Measurements from ENCODE around the gene FSTL1.

Gene FSTL1

DNA sequence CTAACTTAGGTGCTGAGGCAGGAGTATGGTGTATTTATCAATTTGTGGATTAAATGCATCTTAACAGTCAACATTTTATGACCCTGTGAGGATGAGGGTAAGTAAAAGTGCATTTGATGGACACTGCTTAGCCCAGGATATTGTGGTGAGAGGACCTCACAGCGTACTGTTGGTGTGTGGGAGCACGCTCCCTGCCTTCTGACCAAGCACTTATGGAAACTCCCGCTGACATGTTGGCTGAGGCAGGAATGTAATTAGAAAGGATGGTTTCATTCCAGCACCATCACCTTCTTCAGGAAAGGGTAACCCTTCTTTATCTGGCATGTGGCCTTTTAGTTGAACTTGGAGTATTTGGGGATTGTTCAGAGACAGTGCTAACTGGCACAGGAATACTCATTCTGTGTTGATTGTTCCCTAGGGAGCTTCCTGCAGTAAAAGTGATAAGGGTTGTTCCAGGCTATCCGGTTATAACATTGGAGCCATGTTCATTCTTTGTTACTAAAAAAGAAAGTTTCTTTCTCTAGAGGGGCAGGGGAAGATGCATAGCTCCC is 11.7 kb upstream of the FSTL1 start:
- DNase-seq = no peak

DNA sequence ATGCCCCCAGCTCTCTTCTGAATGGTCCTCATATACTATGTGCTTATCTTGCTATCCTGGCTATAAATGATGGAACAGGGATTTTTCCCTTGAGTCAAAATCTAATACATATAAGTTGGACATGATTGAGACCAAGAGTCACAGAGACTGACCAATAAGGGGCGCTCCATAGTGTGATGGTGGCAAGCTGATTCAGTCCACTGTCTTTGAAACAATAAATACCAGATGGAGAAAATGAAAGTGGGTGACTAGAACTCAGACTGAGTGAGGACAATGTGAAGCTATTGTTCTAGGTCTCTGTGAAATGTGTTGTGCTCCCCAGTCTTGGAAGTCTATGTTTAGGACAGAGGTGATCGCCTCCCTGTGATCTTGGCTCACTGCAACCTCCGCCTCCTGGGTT is 10.6 kb upstream of the FSTL1 start:
- DNase-seq = no peak

DNA sequence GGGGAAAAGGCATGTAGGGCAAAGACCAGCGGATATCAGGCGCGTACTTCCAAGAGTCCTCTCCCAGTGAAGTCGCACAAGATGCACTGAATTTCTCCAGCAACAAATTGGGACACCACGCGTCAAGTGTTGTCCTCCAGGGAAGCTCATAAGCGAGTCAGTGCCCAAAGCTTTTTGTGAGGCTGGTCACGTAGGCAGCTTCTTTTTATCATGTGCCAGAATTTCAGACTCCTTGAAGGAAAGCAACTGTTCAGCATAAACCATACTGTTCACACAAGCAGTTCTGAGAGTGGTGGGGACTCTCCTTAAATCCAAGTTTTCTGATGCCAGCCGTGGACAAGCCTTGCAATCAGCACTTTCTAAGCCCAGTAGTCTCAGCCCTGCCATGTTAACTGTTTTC is 10.1 kb upstream of the FSTL1 start:
- DNase-seq = no peak

DNA sequence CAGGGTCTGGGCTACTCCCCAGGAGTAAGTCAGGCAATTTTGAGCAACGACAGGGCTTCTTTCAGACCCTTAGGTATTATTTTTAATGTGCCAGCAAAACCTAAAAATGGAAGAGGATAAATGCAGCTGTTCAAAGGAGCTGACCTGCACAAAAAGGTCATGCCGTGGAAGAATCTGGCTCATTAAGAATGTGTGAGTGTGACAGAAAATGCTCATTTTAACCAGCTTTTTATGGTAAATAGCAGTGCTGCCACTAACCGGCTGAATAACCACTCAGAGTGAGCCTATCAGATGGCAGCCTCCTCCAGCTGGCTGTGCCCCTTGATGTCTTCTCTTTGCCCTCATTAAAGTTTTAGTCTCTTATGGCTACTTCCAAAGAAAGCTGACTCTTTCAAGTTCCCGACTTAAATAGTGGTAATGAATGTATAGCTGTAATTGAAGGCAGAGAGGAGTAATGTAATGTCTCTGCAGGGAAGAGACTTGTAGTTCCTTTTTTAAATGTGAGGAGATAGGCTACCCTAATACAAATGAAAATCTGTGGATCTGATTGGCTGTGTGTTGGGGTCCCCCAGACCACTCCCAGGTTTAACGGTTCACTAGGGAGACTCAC is 9.5 kb upstream of the FSTL1 start:
- DNase-seq = no peak

DNA sequence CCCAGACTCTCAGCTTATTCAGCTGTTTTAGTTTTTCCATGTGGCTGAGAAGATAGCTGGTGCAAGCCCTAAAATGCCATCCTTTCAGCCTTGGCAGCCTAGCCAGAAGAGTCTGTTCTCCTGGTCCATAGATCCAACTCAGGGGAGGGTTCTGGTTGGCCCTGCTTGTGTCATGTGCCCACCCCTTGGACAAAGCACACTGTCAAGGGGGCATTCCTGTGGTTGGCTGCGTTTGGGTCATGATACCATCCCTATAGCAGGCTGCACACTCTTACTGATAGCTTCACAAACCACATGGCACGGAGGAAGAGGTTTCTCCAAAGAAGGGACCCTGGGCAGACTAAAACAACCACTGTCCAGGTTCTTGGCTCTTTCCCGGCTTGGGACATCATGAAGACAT is 8.4 kb upstream of the FSTL1 start:
- no peak for DNase-seq

DNA sequence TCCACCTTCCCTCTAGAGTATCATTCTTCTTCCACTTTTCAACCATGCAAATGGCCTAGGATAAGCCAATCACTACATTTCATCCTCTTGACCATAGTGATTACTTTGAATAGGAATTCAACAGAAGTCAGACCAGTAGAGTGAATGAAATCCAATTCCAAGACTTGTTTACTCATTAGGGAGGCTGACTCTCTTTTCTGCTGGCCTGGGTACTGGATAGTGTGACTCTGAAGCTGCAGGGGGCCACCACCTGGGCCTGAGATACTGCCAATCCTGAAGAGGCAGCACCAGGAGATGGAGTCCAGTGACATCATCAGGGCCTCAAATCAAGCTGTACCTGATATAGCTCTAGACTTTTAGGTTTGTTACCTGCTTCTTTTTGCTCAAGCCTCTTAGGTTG is 7.0 kb upstream of the FSTL1 start:
- DNase-seq = no peak

DNA sequence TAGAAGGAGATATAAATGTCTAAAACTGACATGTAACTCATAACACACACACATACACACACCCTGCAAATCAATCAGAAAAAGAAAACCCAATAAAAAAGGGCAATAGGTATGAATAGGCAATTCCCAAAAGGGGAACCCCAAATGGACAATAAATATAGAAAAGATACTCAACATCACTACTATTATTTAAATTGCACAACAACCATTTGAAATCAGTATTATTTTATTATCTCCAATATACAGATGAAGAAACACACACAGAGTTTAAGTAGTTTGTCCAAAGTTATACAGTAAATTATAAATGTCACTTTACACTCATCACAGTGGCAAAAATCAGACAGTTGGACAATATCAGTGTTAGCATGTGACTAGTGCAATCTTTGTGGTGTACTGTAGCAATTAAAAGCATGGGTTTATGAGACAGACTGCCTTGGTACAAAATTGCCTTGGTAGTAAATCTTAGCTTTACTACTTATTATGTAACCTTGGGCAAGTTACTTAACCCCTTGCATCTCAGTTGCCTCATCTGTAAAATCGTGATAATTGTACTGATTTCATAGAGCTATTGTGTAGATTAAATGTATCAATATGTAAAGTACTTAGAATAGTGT is 3.4 kb upstream of the FSTL1 start:
- no peak for DNase-seq

DNA sequence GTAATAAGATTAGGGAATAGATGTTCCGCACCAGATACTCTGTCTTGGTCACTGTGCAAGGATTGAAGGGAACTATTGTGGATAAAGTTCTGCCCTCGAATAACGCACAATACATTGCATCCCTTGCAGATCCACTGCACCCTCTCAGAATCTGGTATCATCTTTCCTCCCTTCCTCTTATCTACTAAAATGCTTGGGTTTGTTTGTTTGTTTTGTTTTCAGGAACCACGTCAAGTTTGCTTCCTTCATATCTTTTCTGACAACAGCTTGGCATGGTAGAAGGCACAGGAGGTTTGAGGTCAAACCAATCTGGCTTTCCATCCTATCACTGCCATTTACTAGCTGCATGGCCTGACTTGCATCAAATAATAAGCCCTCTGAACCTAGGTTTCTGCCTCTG is 2.0 kb upstream of the FSTL1 start:
- DNase-seq = no peak

DNA sequence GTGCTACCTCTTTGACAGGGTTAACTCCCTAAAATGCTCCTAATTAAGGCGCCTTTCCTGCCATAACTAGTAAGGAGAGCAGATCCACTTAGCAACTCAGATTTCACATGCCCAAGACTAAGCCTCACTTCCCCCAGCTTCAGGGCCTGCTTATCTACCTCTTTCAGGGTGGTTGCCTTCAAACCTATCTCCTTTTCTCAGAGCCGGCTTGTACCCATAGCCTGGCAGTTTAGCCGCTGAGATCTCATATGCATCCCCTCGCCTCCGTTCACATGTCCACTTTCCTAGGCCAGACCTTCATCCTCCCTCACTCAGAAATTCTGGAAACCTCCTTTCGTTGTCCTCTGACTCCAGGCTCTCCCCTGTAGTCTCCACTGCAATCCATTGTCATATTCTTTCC is 1.0 kb upstream of the FSTL1 start:
- no peak for DNase-seq

DNA sequence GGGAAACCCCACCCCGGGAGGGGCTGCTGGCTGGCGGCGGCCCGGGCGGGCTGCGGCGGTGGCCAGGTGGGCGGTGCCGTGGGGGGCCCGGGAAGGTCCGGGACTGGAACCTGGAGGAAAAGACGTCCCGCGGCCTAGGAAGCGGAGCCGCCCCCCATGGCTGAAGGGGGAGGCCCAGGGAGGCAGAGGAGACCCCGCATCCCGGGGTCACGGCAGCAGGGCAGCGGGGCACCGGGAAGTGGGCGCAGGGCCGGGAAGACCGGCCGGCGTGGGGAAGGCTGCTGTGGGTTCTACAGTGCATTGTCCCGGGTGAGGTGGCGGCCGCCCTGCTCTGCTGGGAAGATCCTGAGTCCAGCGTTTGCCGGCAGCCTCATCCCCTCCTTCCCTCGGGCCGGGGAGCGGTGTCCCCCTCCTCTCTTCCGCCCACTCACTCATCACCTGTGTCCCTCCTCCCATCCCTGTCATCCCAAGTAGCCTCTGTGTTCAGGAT is 525 bp upstream of the FSTL1 start:
- DNase-seq = no peak

DNA sequence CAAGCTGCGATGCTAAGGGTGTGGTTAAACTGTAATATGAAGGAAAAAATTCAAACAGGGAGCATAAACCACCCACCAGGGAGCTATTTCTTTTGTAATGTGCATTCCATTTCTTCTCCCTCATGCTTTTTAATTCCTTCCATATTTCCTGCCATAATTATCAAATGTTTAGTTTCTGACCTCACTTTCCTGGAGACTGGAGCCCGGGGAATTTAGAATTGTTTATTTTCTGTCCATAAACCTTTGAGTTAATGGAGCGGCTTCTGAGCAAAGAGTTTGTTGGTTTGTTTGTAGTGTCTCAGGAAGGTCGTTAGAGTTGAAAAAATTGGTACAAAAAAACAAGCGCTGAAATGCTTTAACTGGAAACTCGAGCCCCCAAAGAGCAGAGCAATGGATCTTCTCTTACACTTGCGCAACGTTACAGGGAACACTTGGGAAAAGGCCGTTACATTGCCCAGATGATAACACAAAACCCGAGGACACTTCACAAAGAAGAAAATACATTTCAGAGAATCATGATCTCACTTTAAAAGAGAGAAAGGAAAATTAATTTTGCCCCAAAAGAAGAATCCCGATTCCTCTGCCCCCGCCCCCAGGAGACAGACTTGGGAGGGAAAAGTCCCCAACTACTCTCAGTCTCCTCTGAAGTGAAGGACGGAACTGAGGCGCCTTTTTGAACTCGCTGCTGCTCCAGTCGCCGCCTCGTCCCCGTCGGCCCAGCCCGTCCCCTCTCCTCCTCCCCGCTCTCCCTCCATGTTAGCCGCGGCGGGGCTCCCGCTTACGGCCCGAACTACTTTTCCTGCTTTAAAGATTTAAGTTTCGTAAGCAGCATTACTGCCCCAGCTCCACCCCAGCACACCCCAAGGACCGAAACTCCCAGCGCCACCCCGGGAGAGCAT is 842 bp downstream of the FSTL1 start:
- no peak for DNase-seq

DNA sequence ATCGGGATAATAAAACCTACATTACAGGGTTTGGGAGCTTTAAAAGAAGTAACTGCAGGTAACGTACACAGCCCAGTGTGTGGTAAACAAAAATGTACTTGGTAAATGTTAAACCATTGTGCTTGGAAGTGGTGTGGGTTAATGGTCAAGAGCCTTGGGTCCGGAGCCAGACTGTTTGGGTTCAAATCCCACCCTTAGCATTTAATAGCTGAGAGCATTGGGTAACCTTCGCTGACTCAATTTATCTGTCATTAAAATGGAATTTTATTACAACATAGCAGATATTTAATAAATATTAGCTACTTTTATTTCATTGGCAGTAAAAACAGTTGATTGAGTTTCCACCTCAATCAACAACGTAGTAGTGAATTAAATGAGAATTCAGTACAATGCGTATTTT is 1.5 kb downstream of the FSTL1 start:
- no peak for DNase-seq

DNA sequence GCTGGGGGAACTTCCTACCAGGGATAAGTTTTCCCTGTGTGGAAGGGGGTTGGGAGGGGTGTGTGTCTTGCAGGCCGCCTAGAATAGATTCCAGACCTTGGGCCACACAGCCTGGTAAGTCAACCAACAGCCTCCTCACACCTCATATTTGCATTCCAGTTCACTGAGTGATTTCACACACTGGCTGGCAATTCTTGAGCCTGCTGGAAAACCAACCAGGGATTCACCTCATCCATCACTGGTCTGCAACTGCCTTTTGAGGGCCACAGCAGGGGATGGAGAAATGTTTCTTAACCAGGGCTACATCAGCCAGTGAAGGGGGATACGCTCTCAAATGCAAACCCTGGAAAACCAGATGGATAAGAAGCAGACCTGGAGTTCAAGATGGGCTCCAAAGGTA is 2.0 kb downstream of the FSTL1 start:
- DNase-seq = no peak

DNA sequence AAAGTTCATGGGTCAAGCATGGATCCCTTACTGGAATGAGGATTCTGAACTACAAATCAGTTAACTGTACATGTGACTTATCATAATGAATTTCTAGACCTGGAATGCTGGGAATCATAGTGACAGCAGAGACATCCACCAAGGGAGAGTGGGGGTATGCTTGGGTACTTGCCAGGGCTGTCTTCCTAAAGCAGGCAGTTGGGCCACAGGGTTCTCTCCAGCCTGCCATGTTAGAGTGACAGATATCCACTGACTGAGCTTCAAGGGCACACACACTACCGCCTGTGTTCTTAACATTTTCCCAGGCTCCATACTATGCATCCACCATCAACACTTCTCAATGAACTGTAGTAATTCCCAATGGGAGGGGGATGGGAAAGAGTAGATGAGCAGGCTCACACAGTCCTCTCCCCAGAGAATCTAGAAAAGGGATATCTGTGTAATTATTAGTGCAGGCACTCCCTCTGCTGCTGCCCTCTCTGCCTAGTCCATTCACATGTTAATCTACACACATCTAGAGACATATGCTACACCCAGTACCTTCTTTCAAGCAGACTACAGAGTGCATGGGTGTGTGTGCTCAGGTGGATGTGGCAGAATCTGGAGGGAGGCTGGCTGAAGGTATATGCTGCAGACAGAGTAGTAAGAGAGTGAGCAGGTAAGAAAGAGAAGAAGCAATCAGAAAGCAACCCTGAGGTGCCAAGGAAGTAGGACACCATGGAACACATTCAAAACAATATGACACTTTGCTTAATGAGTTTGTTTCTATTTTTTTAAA is 3.7 kb downstream of the FSTL1 start:
- no peak for DNase-seq

DNA sequence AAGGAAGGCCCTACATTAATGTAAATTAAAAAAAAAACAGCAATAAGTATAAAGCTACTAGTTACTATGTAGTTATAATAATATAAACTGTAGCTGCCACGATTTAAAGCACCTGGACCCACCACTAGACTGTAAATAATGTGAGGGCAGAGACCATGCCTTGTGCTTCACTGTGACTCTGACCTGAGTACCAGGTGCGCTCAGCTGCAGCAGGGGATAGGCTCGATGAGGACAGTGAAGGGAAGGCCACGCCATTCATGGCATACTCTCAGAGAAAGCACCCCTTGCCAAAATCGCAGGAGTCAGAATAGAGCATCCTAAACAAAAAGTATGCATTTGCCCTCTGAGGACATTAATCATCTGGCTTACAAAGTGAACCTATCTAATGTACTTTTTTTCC is 5.1 kb downstream of the FSTL1 start:
- no peak for DNase-seq

DNA sequence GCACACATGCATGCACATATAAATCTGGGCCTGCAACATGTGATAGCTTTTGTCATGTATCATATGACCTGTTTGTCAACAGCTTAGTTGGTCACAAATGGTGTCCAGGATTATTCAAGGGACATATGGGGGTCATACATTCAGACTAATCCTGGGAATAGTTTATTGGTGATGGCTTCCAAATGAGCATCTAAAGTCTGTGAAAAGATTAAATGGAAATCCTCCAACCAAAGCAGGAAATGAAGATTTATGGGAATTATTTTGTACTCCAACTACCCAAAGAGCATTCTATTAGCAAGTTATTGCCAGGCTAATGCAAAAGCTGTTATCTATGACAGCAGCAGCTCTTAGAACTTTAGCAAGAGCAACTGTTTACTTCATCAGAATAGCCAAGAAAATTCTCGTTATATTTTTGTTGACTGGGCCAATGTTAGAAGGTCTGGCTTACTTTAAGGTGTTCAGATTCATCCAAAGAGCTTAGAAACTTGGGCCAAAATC is 7.1 kb downstream of the FSTL1 start:
- no peak for DNase-seq

DNA sequence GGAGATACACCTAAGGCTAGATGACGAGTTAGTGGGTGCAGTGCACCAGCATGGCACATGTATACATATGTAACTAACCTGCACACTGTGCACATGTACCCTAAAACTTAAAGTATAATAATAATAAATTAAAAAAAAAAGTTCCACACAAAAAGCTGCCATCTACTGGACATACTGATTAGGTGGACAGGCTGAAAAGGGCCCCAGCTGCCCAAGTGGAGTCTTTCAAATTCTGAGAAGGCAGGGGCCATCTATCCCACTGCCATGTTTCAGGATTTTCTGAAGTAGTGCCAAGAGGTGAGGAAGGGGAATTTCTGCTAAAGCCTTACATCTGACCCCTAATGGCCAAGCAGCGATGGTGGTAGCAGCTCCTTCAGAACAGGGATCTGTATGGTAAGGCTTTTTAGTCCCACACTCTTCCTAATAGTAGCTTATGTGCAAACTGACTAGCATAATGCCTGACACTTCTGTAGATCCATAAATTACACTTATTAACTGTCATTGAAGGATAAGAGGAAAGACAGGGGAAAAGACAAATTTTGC is 7.7 kb downstream of the FSTL1 start:
- DNase-seq = no peak

DNA sequence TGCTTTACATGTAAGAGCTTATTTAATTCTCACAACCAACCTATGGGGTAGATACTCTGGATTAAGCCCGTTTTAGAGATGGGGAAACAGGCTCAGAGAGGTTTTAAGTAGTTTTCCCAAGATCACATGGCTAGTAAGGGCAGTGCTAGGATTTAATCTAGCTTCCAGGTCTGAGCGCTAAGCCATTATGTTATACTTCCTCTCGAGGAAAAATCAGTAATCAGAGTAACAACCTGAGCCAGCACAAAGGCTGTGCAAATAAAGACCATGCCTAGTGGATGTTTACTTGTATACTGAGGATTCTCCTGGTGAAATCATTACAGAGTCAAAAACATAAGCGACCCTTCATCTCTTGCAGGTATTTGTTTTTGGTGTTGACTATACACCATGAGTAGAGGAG is 9.0 kb downstream of the FSTL1 start:
- no peak for DNase-seq

DNA sequence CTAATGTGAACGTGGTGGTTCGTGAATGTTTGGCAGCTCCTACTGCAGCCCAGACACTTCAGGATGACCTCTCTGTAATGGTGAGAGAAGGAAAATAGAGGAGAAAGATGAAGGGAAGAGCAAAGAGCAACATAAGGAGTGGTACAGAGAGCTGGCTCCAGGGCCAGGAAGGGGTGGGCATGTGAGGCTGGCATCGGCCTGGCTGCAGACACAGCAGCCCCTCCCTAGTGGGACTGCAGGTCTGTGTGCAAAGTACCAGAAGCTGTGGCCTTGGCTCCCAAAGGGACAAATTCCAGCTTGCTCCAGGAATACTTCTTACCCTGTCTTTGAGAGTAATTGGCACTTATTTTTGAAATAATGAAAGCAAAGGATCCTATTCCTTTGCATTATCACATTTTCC is 10.0 kb downstream of the FSTL1 start:
- DNase-seq = no peak

DNA sequence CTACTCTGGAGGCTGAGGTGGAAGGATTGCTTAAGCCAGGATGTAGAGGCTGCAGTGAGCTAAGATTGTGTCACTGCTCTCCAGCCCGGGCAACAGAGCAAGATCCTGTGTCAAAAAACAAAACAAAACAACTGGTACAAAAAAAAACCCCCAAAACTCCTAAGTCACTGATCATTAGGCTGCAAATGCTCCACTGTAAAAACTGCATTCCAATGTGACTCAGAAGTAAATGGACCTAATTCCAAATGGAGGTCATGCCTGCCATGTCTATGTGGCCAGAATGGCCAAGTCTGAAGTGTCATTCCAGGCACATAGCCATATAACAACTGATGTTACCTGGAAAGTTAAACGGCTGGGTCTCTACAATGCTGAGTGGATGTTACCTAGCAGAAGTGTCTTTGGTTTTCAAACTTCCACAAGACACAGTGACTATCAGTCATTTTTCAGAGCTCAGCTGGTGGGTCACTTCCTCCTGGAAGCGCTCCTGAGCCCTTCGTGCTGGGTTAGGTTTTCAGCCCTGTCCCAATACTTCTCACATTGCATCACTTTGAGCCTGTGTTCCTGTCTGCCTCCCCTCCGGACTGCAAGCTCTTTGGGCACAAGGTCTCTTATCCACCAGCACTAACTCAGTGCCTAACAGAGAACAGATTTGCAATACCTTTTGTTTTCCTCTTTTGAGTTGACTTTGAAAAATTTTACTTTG is 10.6 kb downstream of the FSTL1 start:
- no peak for DNase-seq

DNA sequence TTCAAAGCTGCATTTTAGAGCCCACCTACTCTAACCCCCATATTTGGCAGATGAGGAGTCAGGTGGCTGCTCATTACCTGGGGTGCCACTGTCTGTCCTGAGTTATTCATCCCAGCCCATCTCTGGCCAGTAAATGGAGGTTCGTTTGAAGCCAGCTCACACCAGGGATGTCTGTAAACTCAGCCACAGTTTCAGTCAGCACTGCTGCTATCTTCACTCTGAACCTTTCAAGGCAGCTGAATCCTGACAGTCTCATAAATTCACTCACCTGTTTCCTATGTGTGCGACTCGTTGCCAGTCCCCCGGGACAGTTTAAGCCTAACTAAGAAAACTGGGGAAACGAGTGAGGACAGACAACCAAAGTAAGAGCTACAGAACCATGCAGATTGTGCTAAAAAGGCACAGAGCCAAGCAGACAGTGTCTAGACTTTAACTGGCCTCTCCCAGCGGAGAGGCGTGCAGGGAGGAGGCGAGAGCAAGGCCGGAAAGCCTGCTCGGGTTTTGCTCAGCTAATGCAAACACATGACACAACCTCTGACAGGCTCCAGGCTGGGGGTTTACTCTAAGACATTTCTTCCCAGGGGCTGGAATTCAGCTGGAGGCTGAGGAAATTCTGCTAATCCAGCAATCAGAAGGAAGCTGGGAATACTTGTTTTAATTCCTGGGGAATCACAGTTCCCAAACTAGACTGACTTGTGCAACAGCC is 12.0 kb downstream of the FSTL1 start:
- no peak for DNase-seq

Measured in GF-D8 (cell line).